ENCODE data around the gene MINDY1. TPM values are rescaled to one million over a fixed set of nuclear protein-coding genes. Genes with fewer than 3 reads are reported as not detected.

The MINDY1 gene
- total RNA-seq, 1 donor from 2014 or later = 28.5 TPM

GRCh38 chr1:150976401-150976821 is 30.3 kb downstream of the MINDY1 start:
- no peaks in the 10 kb centered on the region for H3K9me3 Mint-ChIP-seq
- peaks cover 35% of the 10 kb centered on the region for H3K4me1 Mint-ChIP-seq (ENCODE audit: unreplicated experiment)
- no peaks in the 10 kb centered on the region for H3K27me3 Mint-ChIP-seq
- no peak for DNase-seq (ENCODE audit: extremely low spot score, unreplicated experiment)
- no peak for TF ChIP-seq CTCF (conservative IDR thresholded peaks at IDR 0.05)
- no peaks in the 10 kb centered on the region for H3K36me3 Mint-ChIP-seq
- H3K27ac Mint-ChIP-seq = peak overlapping the region; percentile 37
- peak overlapping the region; percentile 86 for H3K4me3 Mint-ChIP-seq

GRCh38 chr1:150974580-150975478 is 31.9 kb downstream of the MINDY1 start, which contains the start of gene CERS2:
Gene CERS2, minus strand, starts transcription at chr1:150974835. Its CDS starts 5,745 bp downstream, at chr1:150969090.
- Mint-ChIP-seq H3K4me3 (peak within 1 kb of the TSS; percentile 86), H3K27me3 (no peaks in the 10 kb centered on the region), H3K4me1 (ENCODE audit: unreplicated experiment) (peaks cover 42% of the 10 kb centered on the region), H3K36me3 (no peaks in the 10 kb centered on the region), H3K9me3 (no peaks in the 10 kb centered on the region), H3K27ac (peak within 1 kb of the TSS; percentile 67)
- DNase-seq (ENCODE audit: extremely low spot score, unreplicated experiment) = peak; percentile 88
- TF ChIP-seq CTCF (conservative IDR thresholded peaks at IDR 0.05) = no peak

- Mint-ChIP-seq H3K27ac (peak overlapping the region; percentile 67), H3K9me3 (no peaks in the 10 kb centered on the region), H3K4me3 (peak overlapping the region; percentile 86), H3K4me1 (ENCODE audit: unreplicated experiment) (peaks cover 37% of the 10 kb centered on the region), H3K36me3 (peaks cover under 1% of the 10 kb centered on the region), H3K27me3 (no peaks in the 10 kb centered on the region)
- no peak for DNase-seq (ENCODE audit: extremely low spot score, unreplicated experiment)
- TF ChIP-seq CTCF (conservative IDR thresholded peaks at IDR 0.05) = no peak
Observed at GRCh38 chr1:150973836-150974579, 32.7 kb downstream of the MINDY1 start.

- Mint-ChIP-seq H3K36me3 (peaks cover 5% of the 10 kb centered on the region), H3K4me1 (ENCODE audit: unreplicated experiment) (peaks cover 40% of the 10 kb centered on the region)
Observed at GRCh38 chr1:150973258-150973835, 33.4 kb downstream of the MINDY1 start.

More at GRCh38 chr1:150973258-150973835, 33.4 kb downstream of the MINDY1 start:
- no peaks in the 10 kb centered on the region for H3K9me3 Mint-ChIP-seq
- no peaks in the 10 kb centered on the region for H3K27me3 Mint-ChIP-seq
- no peak for TF ChIP-seq CTCF (conservative IDR thresholded peaks at IDR 0.05)
- peak overlapping the region; percentile 86 for H3K4me3 Mint-ChIP-seq
- peak overlapping the region; percentile 67 for H3K27ac Mint-ChIP-seq
- no peak for DNase-seq (ENCODE audit: extremely low spot score, unreplicated experiment)
